Medulla oblongata (tissue), 1 donor: Measurements from ENCODE around the gene STAG3.
"Not testable (repeated sequence)": the region's sequence is repeated elsewhere in the genome, so short reads cannot be mapped to it uniquely, and the experiment has no call there.

ENCODE experiments used
- DNase-seq: peaks from one replicate; pipeline ENCODE4 v3.0.0-alpha.2; 2015; ENCODE audit errors: extremely low spot score

Gene STAG3

GRCh38 chr7:100246121-100246864 lies 68.6 kb downstream of the STAG3 start:
- not testable (repeated sequence) for DNase-seq

- DNase-seq: not testable (repeated sequence)
Observed at GRCh38 chr7:100246865-100247137, 69.1 kb downstream of the STAG3 start.

DNA sequence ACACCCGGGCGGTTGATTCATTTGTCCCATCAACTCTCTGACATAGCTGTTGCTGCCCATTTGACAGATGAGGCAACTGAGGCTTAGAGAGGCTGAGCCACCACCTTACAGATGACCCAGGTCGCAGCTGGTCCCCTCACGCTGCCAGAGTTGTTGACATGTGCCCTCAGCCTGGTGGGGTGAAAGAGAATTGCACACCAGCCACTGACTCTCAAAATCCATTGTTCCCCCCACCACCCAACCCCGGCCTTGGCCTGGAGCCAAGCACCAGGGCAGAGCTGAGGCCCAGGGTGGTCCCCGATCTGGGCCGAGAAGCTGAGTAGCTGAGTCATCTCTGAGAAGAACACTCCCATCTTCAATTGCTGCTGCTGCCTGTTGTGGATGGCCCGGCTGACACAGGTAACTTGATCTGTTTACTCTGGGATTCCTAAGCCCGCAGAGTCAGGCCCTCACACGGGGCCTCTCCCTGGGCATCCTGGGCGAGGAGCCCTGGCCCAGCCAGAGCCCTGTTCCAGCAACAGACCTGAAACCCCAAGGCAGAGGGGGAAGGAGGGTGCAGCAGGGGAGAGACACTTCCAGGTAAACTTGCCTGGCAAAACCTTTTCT lies 69.5 kb downstream of the STAG3 start:
- no peak for DNase-seq

DNA sequence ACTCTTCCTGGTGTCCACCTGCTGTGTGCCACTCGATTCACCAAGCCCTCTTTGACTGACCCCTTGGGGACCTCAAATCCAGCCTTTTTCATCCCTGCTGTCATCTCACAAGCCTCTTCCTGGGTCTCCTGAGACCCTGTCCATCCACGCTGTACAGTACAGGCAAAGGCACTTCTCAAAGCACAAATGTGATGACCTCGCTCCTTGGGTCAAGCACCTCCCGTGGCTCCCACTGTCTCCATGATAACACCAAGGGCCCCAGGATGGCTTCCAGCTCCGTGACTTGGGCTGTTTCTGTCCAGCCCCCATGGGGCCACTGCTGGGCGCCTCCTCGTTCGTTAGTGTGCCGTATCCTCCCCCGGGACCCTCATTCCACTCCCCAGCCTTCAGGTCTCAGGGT lies 70.8 kb downstream of the STAG3 start:
- DNase-seq: no peak

GRCh38 chr7:100257017-100257416 lies 79.3 kb downstream of the STAG3 start:
- no peak for DNase-seq

GRCh38 chr7:100259984-100260383 lies 82.3 kb downstream of the STAG3 start:
- DNase-seq: not testable (repeated sequence)

DNA sequence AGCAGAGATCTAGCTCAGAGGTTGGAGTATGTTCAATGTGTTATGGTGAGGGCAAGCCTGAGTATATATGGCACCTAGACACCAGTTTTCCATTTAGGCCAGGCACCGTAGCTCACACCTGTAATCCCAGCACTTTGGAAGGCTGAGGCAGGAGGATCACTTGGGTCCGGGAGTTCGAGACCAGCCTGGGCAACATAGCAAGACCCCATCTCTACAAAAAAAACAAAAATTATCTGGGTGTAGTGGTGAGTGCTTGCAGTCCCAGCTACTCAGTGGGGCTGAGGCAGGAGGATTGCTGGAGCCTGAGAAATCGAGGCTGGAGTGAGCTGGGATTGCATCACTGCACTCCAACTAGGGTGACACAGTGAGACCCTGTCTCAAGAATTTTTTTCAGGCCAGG lies 85.2 kb downstream of the STAG3 start:
- DNase-seq: not testable (repeated sequence)
